GM23338 (cell line): ENCODE measurements around the gene BRSK2. TPM values are rescaled to one million over a fixed set of nuclear protein-coding genes. Genes with fewer than 3 reads are reported as not detected.

Source experiments
- ATAC-seq: fragments of 200-7000 bp; cut with Tn5 transposase; 3 replicates; pipeline ENCODE4 v1.9.1; 2020
- DNase-seq: peaks from one replicate; pipeline ENCODE4 v3.0.0-alpha.2; 2015; ENCODE audit warnings: low spot score
- H2AFZ ChIP-seq: fragments of 200-600 bp; sonication (generic); 2 replicates; pipeline ENCODE4 v1.8.0; 2016; ENCODE audit warnings: antibody characterized with exemption, mild to moderate bottlenecking, moderate library complexity
- H3F3A ChIP-seq: fragments of 200-600 bp; sonication (generic); replicated peaks from 2 replicates; pipeline ENCODE4 v1.8.0; 2017; ENCODE audit warnings: antibody characterized with exemption, mixed run types, low read depth
- H3K27ac ChIP-seq: fragments of 200-600 bp; sonication (generic); 2 replicates; pipeline ENCODE4 v1.6.1; 2016; ENCODE audit warnings: low read depth
- H3K27me3 ChIP-seq: fragments of 200-600 bp; sonication (generic); 2 replicates; pipeline ENCODE4 v1.8.0; 2016; ENCODE audit warnings: mild to moderate bottlenecking, mixed run types, moderate library complexity; ENCODE audit not compliant: insufficient read depth
- H3K36me3 ChIP-seq: fragments of 200-600 bp; sonication (generic); 2 replicates; pipeline ENCODE4 v1.8.0; 2016; ENCODE audit warnings: mild to moderate bottlenecking; ENCODE audit not compliant: insufficient read depth
- H3K4me1 ChIP-seq: fragments of 200-600 bp; sonication (generic); 2 replicates; pipeline ENCODE4 v1.8.0; 2016; ENCODE audit warnings: mild to moderate bottlenecking, moderate library complexity; ENCODE audit not compliant: insufficient read depth
- H3K4me2 ChIP-seq: fragments of 200-600 bp; sonication (generic); 2 replicates; pipeline ENCODE4 v1.7.1; 2017; ENCODE audit warnings: mixed run types
- H3K4me3 ChIP-seq: fragments of 200-600 bp; sonication (generic); 2 replicates; pipeline ENCODE4 v1.6.1; 2016; ENCODE audit warnings: mixed run types
- H3K79me2 ChIP-seq: fragments of 200-600 bp; sonication (generic); replicated peaks from 2 replicates; pipeline ENCODE4 v1.8.0; 2017; ENCODE audit warnings: mild to moderate bottlenecking; ENCODE audit not compliant: insufficient read depth
- H3K9me2 ChIP-seq: fragments of 200-600 bp; sonication (generic); 2 replicates; pipeline ENCODE4 v1.8.0; 2017; ENCODE audit not compliant: insufficient read depth
- H4K20me1 ChIP-seq: fragments of 200-600 bp; sonication (generic); replicated peaks from 2 replicates; pipeline ENCODE4 v1.8.0; 2017; ENCODE audit warnings: mild to moderate bottlenecking; ENCODE audit not compliant: insufficient read depth
- H3K27ac Mint-ChIP-seq: 2 replicates; pipeline ENCODE4 v1.8.0; 2020; ENCODE audit warnings: inconsistent platforms, mild to moderate bottlenecking, moderate library complexity, mixed read lengths
- H3K27me3 Mint-ChIP-seq: 3 replicates; pipeline ENCODE4 v1.8.0; 2022; ENCODE audit warnings: low read depth, mild to moderate bottlenecking, moderate library complexity, mixed read lengths, inconsistent platforms; ENCODE audit not compliant: insufficient read depth, poor library complexity
- H3K36me3 Mint-ChIP-seq: 3 replicates; pipeline ENCODE4 v1.8.0; 2021; ENCODE audit warnings: low read depth, mild to moderate bottlenecking, inconsistent platforms, moderate library complexity, mixed read lengths
- H3K4me1 Mint-ChIP-seq: 3 replicates; pipeline ENCODE4 v1.8.0; 2020; ENCODE audit warnings: mild to moderate bottlenecking, inconsistent platforms, mixed read lengths
- H3K4me3 Mint-ChIP-seq: 3 replicates; pipeline ENCODE4 v1.8.0; 2021; ENCODE audit warnings: moderate library complexity, mild to moderate bottlenecking, inconsistent platforms, mixed read lengths
- H3K9me3 Mint-ChIP-seq: 3 replicates; pipeline ENCODE4 v1.8.0; 2020; ENCODE audit warnings: moderate library complexity, mild to moderate bottlenecking, inconsistent platforms, mixed read lengths
- CREB1 ChIP-seq: fragments of 250-450 bp; sonication (Bioruptor Pico); IDR thresholded peaks from 2 replicates; pipeline ENCODE4 v1.5.0; 2020; ENCODE audit warnings: low read depth, mild to moderate bottlenecking, moderate library complexity
- CTCF ChIP-seq, 2 experiments: fragments of 200-600 bp in 1 of 2; sonication (generic) in 1 of 2; conservative IDR thresholded peaks; 2 replicates each; pipeline versions ENCODE4 v1.5.1 to v1.6.1; 2016 to 2017; ENCODE audit warnings: antibody characterized with exemption in 2 of 2, low read depth in 2 of 2, mild to moderate bottlenecking in 2 of 2, moderate library complexity in 1 of 2
- ETS1 ChIP-seq: IDR thresholded peaks from 2 replicates; pipeline ENCODE4 v1.6.1; 2016; ENCODE audit warnings: antibody characterized with exemption
- EZH2 ChIP-seq: fragments of 200-600 bp; sonication (generic); IDR thresholded peaks from one replicate; pipeline ENCODE4 v1.8.0; 2017; ENCODE audit warnings: antibody characterized with exemption, mild to moderate bottlenecking, low read depth; ENCODE audit not compliant: unreplicated experiment
- EZH2phosphoT487 ChIP-seq: fragments of 200-600 bp; sonication (generic); IDR thresholded peaks from one replicate; pipeline ENCODE4 v1.8.1; 2018; ENCODE audit warnings: antibody characterized with exemption; ENCODE audit not compliant: unreplicated experiment
- NANOG ChIP-seq: IDR thresholded peaks from 2 replicates; pipeline ENCODE4 v1.6.1; 2016; ENCODE audit warnings: antibody characterized with exemption, borderline replicate concordance
- polyA plus RNA-seq: library from polyadenylated mRNA; unstranded; fragments of >200 nt; fragmentation: Nextera tagmentation; extraction: Ambion mirVana; gene quantifications from 2 replicates; pipeline ENCODE4 v1.2.1, GENCODE V29; 2016
- total RNA-seq: library from RNA; depleted of rRNA; stranded (reverse); fragments of >200 nt; shearing (Covaris generic); gene quantifications from 2 replicates; pipeline ENCODE4 v1.2.3, GENCODE V29; 2014
- TF ChIP-seq, protein P1 (sequence below): fragments of 250-450 bp; sonication (Bioruptor Pico); IDR thresholded peaks from 2 replicates; pipeline ENCODE4 v1.5.0; 2020; ENCODE audit warnings: mild to moderate bottlenecking, moderate library complexity

Gene BRSK2
- total and polyA plus RNA-seq, 2 experiments from 2014 or later = 7.2 to 20.3 TPM

DNA sequence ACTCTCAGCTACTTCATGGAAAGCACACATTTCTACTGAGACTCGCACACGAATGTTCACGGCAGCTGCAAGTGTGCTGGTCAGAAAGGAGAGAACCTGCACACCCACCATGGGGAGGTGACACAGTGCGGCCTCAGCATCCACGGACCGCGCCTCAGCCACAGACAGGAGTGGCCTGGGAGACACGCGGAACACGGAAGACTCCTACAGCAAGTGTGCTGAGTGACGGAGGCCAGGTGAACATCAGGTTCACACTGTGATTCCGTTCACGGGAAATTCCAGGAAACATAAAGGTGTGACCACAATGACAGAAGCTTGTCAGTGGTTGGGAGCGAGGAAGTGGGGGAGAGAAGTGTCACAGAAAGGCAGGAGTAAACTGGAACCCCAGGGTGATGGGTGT is 110.2 kb downstream of the BRSK2 start:
- H3K36me3 ChIP-seq = no peaks in the 10 kb centered on the region
- H3K4me3 Mint-ChIP-seq = no peak overlapping the region
- H3K4me1 Mint-ChIP-seq = peaks cover 15% of the 10 kb centered on the region
- peaks cover 40% of the 10 kb centered on the region for H3K79me2 ChIP-seq
- no peaks in the 10 kb centered on the region for H3K27me3 ChIP-seq
- peaks cover 5% of the 10 kb centered on the region for H3K36me3 Mint-ChIP-seq
- no peaks in the 10 kb centered on the region for H3K9me2 ChIP-seq
- H3F3A ChIP-seq = no peaks in the 10 kb centered on the region
- no peak overlapping the region for H3K27ac Mint-ChIP-seq
- H3K9me3 Mint-ChIP-seq = peaks cover 8% of the 10 kb centered on the region; the same call in 2 of the 3 replicates
- DNase-seq = no peak
- no peak overlapping the region for H3K4me3 ChIP-seq
- H3K4me2 ChIP-seq = no peak overlapping the region
- H3K27me3 Mint-ChIP-seq = peaks cover 6% of the 10 kb centered on the region
- TF ChIP-seq EZH2 (no peak), ETS1 (no peak), CTCF (conservative IDR thresholded peaks at IDR 0.05; ENCODE audit: low read depth in 2 of 2) (no peak), CREB1 (CRISPR knock-in tag) (no peak), EZH2phosphoT487 (no peak), NANOG (no peak)
- TF ChIP-seq, protein P1, sequence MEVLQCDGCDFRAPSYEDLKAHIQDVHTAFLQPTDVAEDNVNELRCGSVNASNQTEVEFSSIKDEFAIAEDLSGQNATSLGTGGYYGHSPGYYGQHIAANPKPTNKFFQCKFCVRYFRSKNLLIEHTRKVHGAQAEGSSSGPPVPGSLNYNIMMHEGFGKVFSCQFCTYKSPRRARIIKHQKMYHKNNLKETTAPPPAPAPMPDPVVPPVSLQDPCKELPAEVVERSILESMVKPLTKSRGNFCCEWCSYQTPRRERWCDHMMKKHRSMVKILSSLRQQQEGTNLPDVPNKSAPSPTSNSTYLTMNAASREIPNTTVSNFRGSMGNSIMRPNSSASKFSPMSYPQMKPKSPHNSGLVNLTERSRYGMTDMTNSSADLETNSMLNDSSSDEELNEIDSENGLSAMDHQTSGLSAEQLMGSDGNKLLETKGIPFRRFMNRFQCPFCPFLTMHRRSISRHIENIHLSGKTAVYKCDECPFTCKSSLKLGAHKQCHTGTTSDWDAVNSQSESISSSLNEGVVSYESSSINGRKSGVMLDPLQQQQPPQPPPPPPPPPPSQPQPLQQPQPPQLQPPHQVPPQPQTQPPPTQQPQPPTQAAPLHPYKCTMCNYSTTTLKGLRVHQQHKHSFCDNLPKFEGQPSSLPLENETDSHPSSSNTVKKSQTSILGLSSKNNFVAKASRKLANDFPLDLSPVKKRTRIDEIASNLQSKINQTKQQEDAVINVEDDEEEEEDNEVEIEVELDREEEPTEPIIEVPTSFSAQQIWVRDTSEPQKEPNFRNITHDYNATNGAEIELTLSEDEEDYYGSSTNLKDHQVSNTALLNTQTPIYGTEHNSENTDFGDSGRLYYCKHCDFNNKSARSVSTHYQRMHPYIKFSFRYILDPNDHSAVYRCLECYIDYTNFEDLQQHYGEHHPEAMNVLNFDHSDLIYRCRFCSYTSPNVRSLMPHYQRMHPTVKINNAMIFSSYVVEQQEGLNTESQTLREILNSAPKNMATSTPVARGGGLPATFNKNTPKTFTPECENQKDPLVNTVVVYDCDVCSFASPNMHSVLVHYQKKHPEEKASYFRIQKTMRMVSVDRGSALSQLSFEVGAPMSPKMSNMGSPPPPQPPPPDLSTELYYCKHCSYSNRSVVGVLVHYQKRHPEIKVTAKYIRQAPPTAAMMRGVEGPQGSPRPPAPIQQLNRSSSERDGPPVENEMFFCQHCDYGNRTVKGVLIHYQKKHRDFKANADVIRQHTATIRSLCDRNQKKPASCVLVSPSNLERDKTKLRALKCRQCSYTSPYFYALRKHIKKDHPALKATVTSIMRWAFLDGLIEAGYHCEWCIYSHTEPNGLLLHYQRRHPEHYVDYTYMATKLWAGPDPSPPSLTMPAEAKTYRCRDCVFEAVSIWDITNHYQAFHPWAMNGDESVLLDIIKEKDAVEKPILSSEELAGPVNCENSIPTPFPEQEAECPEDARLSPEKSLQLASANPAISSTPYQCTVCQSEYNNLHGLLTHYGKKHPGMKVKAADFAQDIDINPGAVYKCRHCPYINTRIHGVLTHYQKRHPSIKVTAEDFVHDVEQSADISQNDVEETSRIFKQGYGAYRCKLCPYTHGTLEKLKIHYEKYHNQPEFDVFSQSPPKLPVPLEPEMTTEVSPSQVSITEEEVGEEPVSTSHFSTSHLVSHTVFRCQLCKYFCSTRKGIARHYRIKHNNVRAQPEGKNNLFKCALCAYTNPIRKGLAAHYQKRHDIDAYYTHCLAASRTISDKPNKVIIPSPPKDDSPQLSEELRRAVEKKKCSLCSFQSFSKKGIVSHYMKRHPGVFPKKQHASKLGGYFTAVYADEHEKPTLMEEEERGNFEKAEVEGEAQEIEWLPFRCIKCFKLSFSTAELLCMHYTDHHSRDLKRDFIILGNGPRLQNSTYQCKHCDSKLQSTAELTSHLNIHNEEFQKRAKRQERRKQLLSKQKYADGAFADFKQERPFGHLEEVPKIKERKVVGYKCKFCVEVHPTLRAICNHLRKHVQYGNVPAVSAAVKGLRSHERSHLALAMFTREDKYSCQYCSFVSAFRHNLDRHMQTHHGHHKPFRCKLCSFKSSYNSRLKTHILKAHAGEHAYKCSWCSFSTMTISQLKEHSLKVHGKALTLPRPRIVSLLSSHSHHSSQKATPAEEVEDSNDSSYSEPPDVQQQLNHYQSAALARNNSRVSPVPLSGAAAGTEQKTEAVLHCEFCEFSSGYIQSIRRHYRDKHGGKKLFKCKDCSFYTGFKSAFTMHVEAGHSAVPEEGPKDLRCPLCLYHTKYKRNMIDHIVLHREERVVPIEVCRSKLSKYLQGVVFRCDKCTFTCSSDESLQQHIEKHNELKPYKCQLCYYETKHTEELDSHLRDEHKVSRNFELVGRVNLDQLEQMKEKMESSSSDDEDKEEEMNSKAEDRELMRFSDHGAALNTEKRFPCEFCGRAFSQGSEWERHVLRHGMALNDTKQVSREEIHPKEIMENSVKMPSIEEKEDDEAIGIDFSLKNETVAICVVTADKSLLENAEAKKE (CRISPR knock-in tag) = no peak
- H4K20me1 ChIP-seq = 0 out of 2 replicates have a peak, but pooled peaks cover 4% of the 10 kb centered on the region
- no peaks in the 10 kb centered on the region for H3K4me1 ChIP-seq
- H3K27ac ChIP-seq = no peak overlapping the region
- no peak overlapping the region for H2AFZ ChIP-seq
- no peak for ATAC-seq
